ENCODE results near the gene COL1A1. TPM values are rescaled to one million over a fixed set of nuclear protein-coding genes. Genes with fewer than 3 reads are reported as not detected.

Gene COL1A1
- total and polyA plus RNA-seq, 4 donors = 586 to 2,315 (median 1,292) TPM

GRCh38 chr17:50161911-50162288 is 39.5 kb downstream of the COL1A1 start:
- H3K4me3 ChIP-seq (ENCODE audit: low read depth, low read length) = peak overlapping the region; percentile 49
- H3K9me3 ChIP-seq (ENCODE audit: control insufficient read depth, insufficient read depth, low read length) = no peaks in the 10 kb centered on the region
- peaks cover 13% of the 10 kb centered on the region for H3K4me1 ChIP-seq (ENCODE audit: control insufficient read depth, insufficient read depth, low read length)
- no peaks in the 10 kb centered on the region for H3K36me3 ChIP-seq (ENCODE audit: control insufficient read depth, insufficient read depth, low read length)
- no peaks in the 10 kb centered on the region for H3K27me3 ChIP-seq (ENCODE audit: control insufficient read depth, insufficient read depth, low read length)
- no peak for DNase-seq (ENCODE audit: low read depth in 4 of 6, low spot score in 6 of 6)
- 47% methylated on average over 10 of the region's 16 CpGs for WGBS (ENCODE audit: insufficient coverage)
- peak overlapping the region; percentile 52 for H3K27ac ChIP-seq (ENCODE audit: low read depth, low read length)

DNA sequence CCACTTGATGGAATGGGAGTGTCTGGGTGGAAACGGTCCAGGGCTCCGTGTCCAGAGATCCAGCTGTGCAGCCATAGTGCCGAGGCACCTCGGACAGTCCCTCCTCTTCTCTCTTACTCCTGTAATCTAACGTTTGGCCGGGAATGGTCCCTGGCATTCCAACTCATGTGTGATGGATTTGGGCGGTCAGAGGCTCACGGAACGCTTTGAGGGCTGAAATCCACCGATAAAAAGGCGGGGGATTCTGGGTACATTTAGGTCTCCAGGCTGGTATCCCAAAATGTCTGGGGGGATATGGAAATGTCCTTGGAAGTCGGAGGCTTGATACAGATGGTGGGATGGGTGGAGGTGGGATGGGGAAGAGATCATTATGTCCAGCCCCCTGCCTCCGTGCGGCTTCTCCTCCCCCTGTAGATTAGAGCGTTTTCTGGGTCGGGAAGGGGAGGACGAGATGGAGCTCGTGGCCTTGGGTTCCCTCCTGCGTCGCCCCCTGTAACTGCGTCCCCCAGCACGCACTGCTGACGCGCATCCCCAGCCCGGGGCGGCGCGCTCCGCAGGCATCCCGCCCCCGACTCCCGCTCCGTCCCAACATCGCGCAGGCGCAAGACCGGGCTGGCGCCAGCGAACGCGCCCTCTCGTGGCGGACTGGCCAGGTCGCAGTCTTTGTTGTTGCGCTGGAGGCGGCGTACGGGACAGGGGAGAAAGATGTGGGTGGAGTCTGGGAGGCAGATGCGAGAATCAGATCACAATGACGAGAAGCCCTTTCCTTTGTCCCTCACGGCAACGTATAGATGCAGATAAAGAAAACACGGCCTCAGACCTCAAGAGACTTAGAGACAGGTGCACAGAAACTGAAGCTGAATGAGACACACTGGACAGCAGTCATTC is 40.2 kb downstream of the COL1A1 start:
- no peaks in the 10 kb centered on the region for H3K9me3 ChIP-seq (ENCODE audit: control insufficient read depth, insufficient read depth, low read length)
- H3K4me3 ChIP-seq (ENCODE audit: low read depth, low read length) = peak overlapping the region; percentile 49
- no peaks in the 10 kb centered on the region for H3K27me3 ChIP-seq (ENCODE audit: control insufficient read depth, insufficient read depth, low read length)
- H3K4me1 ChIP-seq (ENCODE audit: control insufficient read depth, insufficient read depth, low read length) = peaks cover 13% of the 10 kb centered on the region
- H3K36me3 ChIP-seq (ENCODE audit: control insufficient read depth, insufficient read depth, low read length) = no peaks in the 10 kb centered on the region
- under 1% methylated on average over 47 of the region's 53 CpGs for WGBS (ENCODE audit: insufficient coverage)
- peak; percentile 88 to 99 (median 92) for DNase-seq (ENCODE audit: low read depth in 4 of 6, low spot score in 6 of 6)
- H3K27ac ChIP-seq (ENCODE audit: low read depth, low read length) = peak overlapping the region; percentile 52

GRCh38 chr17:50157891-50158290 is 43.5 kb downstream of the COL1A1 start:
- H3K4me3 ChIP-seq (ENCODE audit: low read depth, low read length) = no peak overlapping the region
- no peaks in the 10 kb centered on the region for H3K27me3 ChIP-seq (ENCODE audit: control insufficient read depth, insufficient read depth, low read length)
- 72% methylated on average over 4 of the region's 4 CpGs for WGBS (ENCODE audit: insufficient coverage)
- H3K9me3 ChIP-seq (ENCODE audit: control insufficient read depth, insufficient read depth, low read length) = no peaks in the 10 kb centered on the region
- no peak overlapping the region for H3K27ac ChIP-seq (ENCODE audit: low read depth, low read length)
- peaks cover 15% of the 10 kb centered on the region for H3K4me1 ChIP-seq (ENCODE audit: control insufficient read depth, insufficient read depth, low read length)
- no peaks in the 10 kb centered on the region for H3K36me3 ChIP-seq (ENCODE audit: control insufficient read depth, insufficient read depth, low read length)
- DNase-seq (ENCODE audit: low read depth in 4 of 6, low spot score in 6 of 6) = no peak

- peak overlapping the region; percentile 43 for H3K27ac ChIP-seq (ENCODE audit: low read depth, low read length)
- no peak for DNase-seq (ENCODE audit: low read depth in 4 of 6, low spot score in 6 of 6)
- H3K4me3 ChIP-seq (ENCODE audit: low read depth, low read length) = no peak overlapping the region
- H3K4me1 ChIP-seq (ENCODE audit: control insufficient read depth, insufficient read depth, low read length) = peaks cover 19% of the 10 kb centered on the region
- no peaks in the 10 kb centered on the region for H3K9me3 ChIP-seq (ENCODE audit: control insufficient read depth, insufficient read depth, low read length)
- 58% methylated on average over 3 of the region's 8 CpGs for WGBS (ENCODE audit: insufficient coverage)
- no peaks in the 10 kb centered on the region for H3K27me3 ChIP-seq (ENCODE audit: control insufficient read depth, insufficient read depth, low read length)
- H3K36me3 ChIP-seq (ENCODE audit: control insufficient read depth, insufficient read depth, low read length) = no peaks in the 10 kb centered on the region
Measured at GRCh38 chr17:50155115-50155819, 46.2 kb downstream of the COL1A1 start.

DNA sequence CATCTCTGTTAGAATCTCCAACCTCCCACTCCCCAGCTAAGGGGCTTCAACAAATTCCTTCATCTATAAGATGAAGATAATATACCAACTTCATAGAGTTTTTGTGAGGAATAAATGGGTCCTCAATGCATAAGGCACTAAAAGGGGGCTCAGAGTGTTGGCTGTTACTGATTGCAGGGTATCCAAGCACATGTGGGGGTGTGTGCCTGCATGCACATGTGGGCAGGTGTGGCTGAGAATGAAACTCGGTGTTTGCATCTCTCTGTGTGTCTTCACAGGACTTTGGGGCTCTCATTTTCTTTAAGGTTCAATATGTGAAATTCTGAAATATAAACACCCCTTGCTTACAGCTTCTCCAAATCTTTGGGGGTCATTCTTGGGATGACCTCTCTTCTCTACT is 46.8 kb downstream of the COL1A1 start:
- no peaks in the 10 kb centered on the region for H3K9me3 ChIP-seq (ENCODE audit: control insufficient read depth, insufficient read depth, low read length)
- no peak for DNase-seq (ENCODE audit: low read depth in 4 of 6, low spot score in 6 of 6)
- whole genome bisulfite sequencing (ENCODE audit: insufficient coverage) = no CpG with 5 or more reads among the region's 1 CpG
- no peak overlapping the region for H3K4me3 ChIP-seq (ENCODE audit: low read depth, low read length)
- H3K36me3 ChIP-seq (ENCODE audit: control insufficient read depth, insufficient read depth, low read length) = no peaks in the 10 kb centered on the region
- H3K27me3 ChIP-seq (ENCODE audit: control insufficient read depth, insufficient read depth, low read length) = no peaks in the 10 kb centered on the region
- peak overlapping the region; percentile 29 for H3K27ac ChIP-seq (ENCODE audit: low read depth, low read length)
- H3K4me1 ChIP-seq (ENCODE audit: control insufficient read depth, insufficient read depth, low read length) = peaks cover 19% of the 10 kb centered on the region

DNA sequence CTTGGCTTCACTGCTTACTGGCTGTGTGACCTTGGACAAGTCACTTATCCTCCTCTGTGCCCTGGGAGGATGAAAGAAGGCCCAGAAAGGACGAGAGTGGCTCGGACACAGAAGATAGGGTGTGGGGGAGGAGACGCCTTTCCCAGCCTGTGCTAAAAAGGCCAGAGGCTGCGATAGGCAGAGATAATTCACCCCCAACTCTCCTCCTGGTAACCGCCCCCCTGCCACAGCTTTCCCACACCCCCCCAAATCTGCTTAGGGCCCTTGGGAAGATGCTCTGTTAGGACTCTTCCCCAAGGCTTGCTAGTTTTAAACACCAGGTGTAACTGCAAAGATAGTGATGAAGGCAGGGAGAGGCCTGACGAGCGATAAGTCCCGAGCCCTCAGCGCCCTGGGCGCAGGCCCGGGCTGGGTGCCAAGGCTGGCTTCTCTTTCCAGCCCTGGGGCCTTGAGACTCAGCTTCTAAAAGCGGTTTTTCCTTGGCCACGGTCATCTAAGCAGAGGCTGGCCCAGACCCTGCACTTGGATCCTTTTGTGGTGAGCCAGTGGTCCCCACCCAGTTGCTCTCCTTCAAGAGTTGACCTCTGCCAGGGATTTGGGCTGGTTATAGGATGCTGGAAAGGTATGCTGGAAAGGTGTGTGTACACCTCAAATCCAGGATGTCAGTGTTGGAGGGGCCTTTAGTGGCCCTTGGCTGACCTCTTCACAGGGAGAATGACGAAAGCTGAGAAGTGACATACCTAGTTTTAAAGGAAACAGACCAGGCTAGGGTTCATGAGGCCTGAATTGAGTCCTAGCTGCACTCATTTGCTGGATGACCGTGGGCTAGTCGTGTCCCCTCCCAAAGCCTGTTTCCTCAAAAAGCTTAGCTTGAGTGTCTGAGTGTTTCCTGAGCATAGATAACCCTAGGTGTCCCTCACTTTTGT is 47.5 kb downstream of the COL1A1 start:
- no peaks in the 10 kb centered on the region for H3K9me3 ChIP-seq (ENCODE audit: control insufficient read depth, insufficient read depth, low read length)
- 65% methylated on average over 12 of the region's 16 CpGs for WGBS (ENCODE audit: insufficient coverage)
- H3K27ac ChIP-seq (ENCODE audit: low read depth, low read length) = no peak overlapping the region
- no peak overlapping the region for H3K4me3 ChIP-seq (ENCODE audit: low read depth, low read length)
- H3K36me3 ChIP-seq (ENCODE audit: control insufficient read depth, insufficient read depth, low read length) = peaks cover 3% of the 10 kb centered on the region
- DNase-seq (ENCODE audit: low read depth in 4 of 6, low spot score in 6 of 6) = no peak
- peaks cover 25% of the 10 kb centered on the region for H3K4me1 ChIP-seq (ENCODE audit: control insufficient read depth, insufficient read depth, low read length)
- no peaks in the 10 kb centered on the region for H3K27me3 ChIP-seq (ENCODE audit: control insufficient read depth, insufficient read depth, low read length)

DNA sequence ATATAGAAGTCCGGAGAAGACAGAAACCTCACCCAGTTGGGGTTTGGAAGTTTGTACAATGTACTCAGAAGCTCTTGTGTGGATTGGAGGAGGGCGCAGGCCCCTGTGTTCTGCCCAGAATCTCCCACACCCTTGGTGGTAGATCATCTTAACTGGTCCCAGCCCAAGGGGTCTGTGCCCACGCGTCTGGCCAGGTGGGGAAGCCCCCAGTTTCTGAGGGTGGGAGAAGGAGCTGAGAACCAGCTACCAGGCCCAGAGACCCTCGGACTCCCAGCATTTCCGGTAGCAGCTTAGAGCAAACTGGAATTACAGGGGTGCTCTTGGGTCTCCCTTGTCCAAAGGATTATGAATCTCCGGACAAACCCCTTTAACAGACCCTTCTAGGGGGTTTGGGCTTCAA is 48.7 kb downstream of the COL1A1 start:
- DNase-seq (ENCODE audit: low read depth in 4 of 6, low spot score in 6 of 6) = no peak
- H3K4me1 ChIP-seq (ENCODE audit: control insufficient read depth, insufficient read depth, low read length) = peaks cover 36% of the 10 kb centered on the region
- no peaks in the 10 kb centered on the region for H3K9me3 ChIP-seq (ENCODE audit: control insufficient read depth, insufficient read depth, low read length)
- 73% methylated on average over 4 of the region's 7 CpGs for WGBS (ENCODE audit: insufficient coverage)
- H3K4me3 ChIP-seq (ENCODE audit: low read depth, low read length) = no peak overlapping the region
- H3K27ac ChIP-seq (ENCODE audit: low read depth, low read length) = no peak overlapping the region
- H3K36me3 ChIP-seq (ENCODE audit: control insufficient read depth, insufficient read depth, low read length) = peaks cover 6% of the 10 kb centered on the region
- no peaks in the 10 kb centered on the region for H3K27me3 ChIP-seq (ENCODE audit: control insufficient read depth, insufficient read depth, low read length)

- Histone ChIP-seq H3K4me1 (ENCODE audit: control insufficient read depth, insufficient read depth, low read length) (peaks cover 43% of the 10 kb centered on the region), H3K4me3 (ENCODE audit: low read depth, low read length) (peak overlapping the region; percentile 72), H3K27me3 (ENCODE audit: control insufficient read depth, insufficient read depth, low read length) (no peaks in the 10 kb centered on the region), H3K36me3 (ENCODE audit: control insufficient read depth, insufficient read depth, low read length) (peaks cover 13% of the 10 kb centered on the region), H3K27ac (ENCODE audit: low read depth, low read length) (peak overlapping the region; percentile 93), H3K9me3 (ENCODE audit: control insufficient read depth, insufficient read depth, low read length) (no peaks in the 10 kb centered on the region)
- peak; percentile 77 to 98 (median 88) for DNase-seq (ENCODE audit: low read depth in 4 of 6, low spot score in 6 of 6)
- WGBS (ENCODE audit: insufficient coverage) = 10% methylated on average over 4 of the region's 12 CpGs
Measured at GRCh38 chr17:50151937-50152547, 49.4 kb downstream of the COL1A1 start.
